DMS53 treated with DMSO at 0.1 percent for 48 hours (cell line): Measurements from ENCODE around the gene NSG2.
A peak's percentile ranks its signal among the peaks of the same experiment; 100 is the strongest.

Experiments used
- DNase-seq: peaks from one replicate; lab custom pipeline; 2025; ENCODE audit not compliant: unreplicated experiment; lab: John Stamatoyannopoulos, UW

NSG2 gene

DNA sequence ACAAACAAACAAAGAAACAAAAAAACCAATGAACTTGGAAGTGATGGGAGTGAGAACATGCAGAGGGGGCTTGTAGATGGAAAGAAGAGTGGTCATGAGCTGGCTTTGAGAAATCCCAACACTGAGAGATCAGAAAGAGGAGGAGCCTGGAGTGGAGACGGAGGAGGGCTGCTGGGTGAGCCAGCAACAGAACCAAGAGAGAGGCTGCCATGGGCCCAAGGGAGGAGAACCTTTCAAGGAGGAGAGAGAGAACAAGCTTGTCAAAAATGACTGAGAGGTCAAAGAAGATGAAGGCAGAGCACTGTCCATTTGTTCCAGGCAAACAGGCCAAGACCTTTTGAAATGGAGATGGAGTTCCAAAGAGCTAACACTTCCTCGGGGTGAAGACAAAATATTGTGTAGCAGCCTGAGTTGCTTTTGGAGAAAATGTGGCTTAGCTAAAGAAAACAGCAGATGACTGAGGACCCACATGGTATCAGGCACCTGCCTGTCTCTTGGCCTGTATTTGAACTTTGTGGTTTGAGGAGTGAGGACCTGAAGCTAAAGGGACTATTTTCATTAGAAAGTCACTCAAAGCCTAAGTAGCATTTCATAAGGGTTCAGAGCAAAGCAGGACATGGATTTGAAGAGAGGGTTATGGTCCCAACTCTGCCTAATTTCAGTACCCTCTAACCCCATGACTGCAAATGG lies 13.1 kb downstream of the NSG2 start:
- DNase-seq, result no peak

DNA sequence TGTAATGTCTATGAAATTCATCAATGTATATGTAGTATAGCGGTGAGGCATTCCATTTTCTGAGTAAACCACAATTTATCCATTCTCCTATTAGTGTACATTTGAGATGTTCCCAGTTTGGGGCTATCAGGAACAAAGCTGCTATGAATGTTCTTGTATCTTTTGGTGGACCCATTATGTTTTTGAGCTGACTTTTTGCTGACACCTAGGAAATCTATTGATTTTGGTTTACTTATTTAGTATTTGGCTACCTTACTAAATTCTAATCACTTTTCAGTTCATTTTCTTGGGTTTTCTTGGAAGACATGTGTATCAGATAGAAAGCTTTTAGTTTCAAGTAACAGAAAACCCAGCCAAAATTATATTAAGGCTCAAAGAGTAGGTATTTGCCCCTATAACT lies 13.7 kb downstream of the NSG2 start:
- DNase-seq, result no peak

DNA sequence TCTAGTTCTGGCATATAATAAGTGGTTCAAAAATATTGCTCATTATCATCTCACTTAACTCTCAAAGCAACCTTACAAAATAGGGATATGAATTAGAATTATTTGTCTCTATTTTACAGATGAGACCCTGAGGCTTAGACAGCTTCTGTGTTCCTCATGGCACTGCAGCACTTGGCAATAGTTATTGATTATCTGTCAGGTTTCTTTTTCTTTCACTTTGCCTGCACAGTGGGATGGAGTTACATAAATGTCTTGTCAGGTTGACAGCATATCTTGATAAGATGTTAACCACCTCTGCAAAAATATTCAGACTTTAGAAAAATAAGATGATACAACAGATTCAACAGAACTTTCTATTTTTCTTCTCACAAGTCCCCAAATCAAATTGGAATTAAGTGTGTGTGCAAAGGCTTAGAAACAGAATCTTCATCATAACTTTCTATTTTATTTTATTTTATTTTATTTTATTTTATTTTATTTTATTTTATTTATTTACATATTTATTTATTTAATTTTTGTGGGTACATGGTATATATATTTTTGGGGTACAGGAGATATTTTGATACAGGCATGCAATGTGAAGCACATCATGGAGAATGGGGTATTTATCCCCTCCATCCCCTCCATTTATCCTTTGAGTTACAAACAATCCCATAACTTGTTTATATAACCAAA lies 17.7 kb downstream of the NSG2 start:
- DNase-seq, result no peak

DNA sequence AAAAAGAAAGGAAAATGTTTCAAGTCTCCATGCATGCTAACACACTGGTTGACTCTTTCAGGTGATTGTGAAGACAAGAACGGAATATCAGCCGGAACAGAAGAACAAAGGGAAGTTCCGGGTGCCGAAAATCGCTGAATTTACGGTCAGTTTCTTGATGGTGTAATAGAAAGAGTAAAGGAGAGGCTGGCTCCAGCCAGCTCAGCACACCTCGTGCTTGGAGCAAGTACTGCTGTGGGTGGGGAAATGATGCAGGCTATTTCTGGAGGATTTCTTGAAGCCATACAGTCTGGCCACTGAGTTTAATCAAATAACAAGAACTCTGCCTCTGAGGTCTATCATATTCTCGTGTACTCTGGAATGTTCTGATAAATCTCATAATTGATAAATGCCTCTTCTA lies 18.7 kb downstream of the NSG2 start:
- DNase-seq, result no peak

DNA sequence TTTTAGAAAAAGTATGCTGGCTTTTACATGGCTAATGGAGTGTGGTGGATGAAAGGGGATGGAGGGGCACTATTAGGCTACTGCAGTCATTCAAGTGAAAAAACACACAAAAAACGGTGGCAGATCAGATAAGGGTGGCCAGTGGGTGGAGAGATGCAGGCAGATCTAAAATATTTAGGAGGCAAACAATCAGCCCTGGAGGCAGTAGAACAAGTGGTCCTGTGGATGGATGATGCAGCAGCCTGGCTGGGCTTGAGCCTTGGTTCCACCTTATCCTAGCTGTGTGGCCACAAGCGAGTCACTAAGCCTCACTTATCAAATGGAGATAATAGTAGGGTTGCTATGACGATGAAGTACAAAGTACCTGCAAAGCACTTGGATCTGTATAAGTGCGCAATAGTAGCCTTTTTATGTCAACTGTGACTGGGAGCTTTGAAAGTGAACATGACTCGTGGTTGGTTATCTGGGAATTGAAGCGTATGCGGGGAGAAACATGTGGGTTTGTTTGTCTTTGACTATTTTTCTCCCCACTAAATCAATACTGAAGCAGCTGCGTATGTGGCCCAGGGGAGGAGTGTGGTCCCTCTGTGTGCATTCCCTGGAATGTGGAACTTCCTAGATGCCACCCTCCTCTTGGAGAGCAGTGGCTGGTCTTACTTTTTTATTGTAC lies 20.2 kb downstream of the NSG2 start:
- peak; percentile 95 for DNase-seq

DNA sequence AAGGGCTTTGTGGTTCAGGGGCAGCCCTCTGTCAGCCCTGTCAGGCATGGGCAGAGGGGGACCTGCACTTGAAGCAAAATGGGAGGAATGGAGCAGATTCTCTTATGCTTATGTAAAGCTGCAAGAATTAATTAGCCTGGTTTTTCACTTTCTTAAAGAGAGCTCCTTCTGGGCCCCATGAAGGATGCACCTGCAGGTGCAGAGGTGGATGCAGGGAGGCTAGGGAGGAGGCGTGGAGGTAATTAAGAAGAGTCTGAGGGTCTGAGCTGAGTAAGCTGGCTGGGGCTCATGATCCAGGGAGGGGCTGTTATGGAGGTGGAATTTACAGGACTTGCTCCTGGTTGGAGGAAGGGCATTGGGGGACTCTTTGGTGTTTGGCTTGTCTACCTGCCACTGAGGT lies 22.0 kb downstream of the NSG2 start:
- DNase-seq, result no peak

DNA sequence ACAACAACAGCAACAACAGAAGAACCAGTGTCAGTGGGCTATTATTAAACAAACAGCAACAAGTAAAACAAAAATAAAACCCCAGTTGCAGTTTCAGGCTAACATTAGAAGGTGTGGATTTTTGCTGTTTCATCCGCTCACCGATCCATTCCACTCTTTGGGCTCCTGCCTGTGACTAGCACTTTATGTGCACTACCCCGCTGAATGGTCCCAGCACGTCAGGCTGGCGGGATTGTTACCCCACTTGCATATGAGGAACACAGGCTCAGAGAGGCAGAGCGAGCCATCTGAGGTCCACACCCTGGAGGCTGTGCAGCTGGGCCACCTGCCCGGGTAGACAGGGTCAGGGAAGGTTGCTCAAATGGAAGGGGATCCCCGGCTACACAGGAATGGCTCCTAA lies 26.0 kb downstream of the NSG2 start:
- DNase-seq, result no peak

DNA sequence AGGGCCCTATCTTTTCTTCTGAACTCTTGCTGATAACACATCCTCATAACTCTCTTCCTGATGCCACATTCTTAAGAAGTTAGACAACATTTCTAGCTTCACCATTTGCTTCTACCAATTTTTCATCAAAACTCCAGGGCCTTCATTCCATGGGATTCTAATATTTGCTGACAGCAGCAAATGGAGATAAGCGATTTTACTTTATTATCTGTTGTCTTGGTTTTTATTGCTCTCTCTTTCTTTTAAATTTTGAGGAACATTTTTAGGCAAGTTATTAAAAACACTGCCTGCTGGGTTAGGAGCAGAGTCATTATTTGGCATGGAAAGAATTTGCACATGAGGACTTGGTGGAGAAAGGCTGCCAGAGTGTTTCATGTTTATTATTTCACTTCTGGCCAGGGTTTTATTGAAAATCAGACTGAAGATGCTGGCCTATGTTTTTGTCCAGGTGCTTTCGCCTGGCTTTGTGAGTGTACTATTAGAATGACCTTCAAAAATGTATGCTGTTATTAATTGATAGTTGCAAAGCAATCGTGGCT lies 27.7 kb downstream of the NSG2 start:
- no peak for DNase-seq

DNA sequence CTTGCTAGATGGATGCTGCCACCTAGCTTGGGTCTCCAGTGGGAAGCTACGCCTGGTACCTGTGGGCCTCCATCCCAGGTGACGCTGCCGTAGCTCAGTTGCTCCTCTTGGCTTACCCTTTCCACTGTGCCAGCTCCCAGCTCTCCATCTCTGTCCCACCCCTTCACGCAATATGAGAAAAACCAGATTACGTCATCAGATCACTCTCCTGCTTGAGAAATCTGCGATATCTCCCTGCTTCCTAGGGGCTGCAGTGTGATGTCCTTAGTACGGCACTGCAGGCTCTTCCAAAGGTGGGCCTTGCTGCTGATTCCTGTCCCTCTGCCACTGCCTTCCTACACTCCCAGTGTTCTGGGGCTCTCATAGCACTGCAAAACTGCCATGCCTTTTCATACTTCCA lies 28.9 kb downstream of the NSG2 start:
- no peak for DNase-seq

DNA sequence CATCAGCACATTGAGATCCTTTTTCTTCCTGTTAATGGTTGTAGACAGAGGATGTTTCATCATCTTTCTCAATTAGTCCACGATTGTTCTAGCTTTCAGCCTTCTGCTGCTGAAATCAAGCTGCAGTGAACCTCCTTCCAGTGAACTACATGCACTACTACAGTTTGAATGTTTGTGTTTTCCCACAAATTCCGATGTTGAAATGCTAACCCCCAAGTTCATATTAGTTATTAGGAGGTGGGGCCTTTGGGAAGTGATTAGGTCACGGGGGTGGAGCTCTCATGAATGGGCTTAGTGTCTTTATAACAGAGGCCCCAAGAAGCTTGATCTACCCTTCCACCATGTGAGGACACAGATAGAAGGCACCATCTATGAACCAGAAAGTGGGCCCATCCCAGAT lies 32.9 kb downstream of the NSG2 start:
- peak; percentile 53 for DNase-seq

DNA sequence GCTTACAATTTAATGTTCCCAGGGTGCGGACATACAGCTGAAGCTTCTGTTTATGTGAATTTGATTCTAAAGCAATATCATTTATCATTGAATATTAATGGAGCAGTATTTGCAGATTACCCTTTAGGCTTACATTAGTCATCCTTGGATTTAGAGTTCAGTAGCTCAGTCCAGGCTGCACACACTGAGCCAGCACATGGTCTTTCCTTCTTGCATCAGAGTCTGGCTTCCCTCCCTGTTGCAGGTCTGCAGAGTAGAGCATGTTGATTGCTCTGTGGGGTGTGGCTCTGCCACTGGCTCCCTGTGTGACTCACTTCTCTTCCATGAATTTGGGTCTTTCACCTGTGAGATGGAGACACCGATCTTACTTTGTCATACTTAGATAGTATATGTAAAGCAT lies 36.8 kb downstream of the NSG2 start:
- DNase-seq, result peak; percentile 92

DNA sequence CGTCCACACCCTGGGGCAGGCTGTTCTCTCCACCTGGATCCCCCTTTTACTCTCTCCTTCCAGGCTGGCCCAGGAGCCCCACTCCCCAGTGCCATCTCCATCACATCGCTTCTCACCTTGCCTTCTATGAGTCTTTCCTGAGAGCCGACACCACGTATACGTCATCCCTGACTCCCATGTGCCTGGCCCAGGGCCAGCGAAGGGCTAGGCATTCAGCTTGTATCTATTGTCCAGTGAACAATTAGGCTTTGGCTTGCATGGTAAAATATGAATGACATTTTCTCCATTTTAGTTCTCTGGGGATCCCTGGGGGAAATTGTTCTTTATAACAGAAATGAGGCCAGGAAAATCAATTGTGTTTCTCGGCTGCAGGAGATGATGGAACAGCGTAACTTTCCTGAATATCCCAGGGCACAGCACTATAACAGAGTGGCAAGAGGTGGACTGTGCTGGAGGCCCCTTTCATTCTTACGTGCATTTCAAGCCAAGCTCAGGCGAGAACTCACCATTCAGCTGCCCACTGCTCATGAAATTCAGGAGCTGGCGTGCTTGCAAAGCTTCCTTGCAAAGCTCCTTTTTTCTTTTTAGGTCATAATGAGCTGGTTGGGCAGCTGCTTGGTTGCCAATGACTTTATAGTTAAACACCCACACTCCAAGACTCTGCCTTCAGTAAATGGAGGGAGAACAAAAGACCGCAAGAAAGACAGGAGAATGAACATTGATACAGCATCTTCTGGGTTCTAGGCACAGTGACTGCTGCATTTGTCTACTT lies 37.7 kb downstream of the NSG2 start:
- no peak for DNase-seq

DNA sequence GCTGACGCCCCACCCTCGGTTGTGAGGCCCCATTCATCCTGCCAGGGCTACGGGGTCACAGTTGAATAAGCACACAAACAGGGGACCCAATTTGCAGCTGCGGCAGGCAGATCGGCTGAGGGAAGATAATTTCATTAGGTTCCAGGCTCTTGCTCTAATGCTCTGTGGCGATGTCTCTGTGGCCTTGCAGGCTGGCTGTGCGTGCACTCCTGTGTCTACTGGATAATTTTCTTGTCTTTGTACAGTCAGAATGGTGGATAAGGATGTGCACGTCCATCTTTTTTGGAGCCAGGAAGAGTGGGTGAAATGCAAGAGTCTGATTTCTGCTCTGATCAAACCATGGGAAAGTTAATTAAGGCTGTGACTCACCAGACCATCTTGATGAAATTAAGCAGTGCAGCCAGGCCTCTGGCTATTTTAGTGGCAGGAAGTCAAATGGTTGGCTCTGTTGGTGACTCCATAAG lies 39.2 kb downstream of the NSG2 start:
- no peak for DNase-seq

DNA sequence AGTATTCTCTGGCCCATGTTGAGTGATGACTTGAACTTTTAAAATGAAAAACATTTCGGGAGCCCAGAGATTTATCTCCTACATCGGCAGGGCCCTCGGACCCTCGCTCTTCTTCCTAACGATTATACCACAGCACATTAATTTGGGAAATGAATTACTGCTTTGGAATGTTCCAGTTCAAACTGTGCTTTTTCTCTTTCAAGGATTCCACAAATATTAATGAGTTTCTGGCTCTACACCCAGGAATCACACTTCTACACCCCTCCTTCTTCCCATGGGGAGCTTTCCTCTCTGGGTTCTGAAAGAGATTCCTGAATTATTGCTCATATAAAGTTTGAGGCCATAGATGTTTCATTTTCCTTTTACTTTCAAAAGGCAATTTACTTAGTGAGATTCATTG lies 41.2 kb downstream of the NSG2 start:
- no peak for DNase-seq

DNA sequence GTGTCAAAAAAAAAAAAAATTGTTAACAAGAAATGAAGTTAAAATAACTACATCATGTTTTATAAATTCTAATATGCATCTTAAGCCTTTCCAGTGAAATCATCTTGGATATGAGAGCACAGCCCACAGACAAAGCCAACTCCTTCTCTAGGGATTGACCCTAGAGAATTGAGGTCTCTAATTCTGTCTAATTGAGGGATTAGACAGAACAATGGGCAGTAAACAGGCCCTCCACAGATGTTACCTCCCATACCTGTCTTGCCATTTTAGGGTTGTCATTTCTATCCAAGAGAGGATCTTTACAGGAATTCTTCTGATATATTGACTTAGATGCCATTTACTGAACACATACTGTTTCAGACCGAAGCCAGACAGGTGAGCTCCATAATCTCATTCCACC lies 42.3 kb downstream of the NSG2 start:
- no peak for DNase-seq

DNA sequence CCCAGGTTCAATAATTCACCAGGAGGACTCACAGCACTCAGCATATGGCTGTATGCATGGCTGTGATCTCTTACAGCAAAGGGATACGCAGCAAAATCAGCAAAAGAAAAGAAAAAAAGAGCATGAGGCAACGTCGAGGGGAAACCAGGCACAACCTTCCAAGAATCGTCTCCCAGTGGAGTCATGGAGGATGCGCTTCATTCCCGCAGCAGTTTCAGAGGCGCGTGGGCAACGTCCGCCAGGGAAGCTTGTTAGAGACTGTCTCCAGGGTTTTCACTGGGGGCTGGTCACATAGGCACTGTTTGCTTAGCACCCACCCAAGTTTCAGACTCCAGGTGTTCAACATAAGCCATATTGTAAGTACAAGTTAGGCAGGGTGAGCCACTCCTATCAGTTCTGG lies 44.6 kb downstream of the NSG2 start:
- DNase-seq, result no peak

DNA sequence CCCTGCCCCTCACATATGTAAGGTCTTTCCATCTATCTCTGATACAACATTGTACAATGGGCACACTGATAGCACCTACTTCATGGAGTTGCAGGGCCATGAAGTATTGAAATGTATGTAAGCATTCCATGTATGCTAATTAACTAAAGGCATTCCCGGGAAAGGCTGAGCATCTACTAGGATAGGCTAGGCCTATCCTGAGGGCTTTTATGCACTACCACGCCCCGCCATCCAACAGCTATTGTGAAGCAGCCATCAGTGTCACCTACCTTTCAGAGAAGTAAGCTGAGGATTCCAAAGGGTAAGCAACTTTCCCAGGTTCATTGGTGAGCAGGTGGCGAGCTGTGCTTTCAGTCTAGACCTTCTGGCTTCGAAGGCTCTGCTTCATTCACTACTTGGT lies 47.6 kb downstream of the NSG2 start:
- DNase-seq, result no peak

DNA sequence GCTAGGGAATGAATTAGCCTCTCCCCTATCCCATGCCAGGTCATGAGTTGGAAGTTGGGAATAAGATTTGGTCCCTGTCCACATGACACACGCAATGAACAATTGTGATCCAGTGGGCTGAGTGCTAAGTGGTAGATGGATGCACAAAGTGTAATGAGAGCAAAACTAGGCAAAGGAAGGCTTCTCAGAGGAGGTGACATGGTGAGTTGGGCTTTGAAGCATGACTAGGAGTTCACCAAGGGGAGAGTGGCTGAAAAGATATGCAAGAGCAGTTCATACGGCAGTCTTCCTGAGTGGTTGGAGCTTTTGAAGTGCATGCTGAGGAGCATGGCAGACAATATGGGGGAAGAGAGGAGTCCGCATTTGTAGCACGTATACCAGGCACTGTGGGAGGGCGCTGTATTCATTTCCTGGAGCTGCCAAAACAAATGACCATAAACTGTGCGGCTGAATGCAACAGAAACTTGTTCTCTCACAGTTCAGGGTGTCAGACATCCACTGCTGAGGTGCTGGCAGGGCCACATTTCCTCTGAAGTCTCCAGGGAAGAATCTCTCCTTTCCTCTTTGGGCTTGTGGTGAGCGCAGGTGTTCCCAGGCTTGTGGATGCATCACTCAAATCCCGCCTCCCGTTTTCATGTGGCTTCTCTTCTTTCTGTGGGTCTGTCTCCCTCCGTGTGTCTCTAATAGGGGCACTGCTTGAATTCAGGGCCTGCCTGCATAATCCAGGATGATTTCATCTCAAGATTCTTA lies 49.5 kb downstream of the NSG2 start:
- no peak for DNase-seq

DNA sequence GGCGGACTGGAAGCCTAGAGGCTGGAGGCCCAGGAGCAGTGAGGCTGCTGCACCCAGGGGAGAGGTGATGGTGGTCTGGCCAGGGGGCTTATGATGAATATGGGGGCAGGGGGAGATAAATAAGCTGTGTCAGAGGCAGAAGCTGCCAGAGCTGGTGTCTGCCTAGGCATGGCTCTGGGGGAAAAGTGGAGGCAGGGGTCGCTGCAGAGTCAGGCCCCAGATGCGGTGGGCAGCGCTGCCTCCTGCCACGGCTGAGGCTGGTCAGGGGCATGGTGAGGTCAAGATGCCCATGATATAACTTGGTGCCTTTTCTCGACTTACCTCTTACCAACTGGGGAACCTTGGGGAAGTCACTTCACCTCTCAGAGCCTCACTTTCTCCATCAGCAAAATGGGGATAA lies 51.1 kb downstream of the NSG2 start:
- no peak for DNase-seq

DNA sequence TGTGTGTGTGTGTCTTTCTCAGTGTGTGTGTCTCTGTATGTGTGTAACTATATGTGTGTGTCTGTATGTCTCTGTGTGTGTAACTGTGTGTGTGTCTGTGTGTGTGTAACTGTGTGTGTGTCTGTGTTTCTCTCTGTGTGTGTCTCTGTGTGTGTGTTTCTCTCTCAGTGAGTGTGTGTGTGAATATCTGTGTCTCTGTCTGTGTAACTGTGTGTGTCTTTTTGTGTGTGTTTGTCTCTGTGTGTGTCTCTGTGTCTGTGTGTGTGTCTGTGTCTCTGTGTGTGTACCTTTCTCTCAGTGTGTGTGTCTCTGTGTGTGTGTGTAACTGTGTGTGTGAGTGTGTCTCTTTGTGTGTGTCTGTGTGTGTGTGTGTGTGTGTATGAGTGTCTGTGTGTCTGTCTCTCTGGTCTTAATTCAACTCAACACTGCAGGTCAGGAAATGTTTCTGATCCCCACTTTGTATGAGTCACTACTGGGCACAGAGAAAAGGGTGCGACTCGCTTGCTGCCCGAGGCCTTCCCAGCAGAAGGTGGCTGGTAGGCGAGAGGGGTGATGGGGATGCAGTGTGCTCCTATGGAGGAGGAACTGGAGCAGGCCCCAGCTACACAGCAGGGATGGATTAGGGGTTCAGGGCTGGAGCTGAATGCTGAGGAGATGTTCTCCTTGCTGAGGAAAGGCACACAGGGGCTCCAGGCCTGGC lies 52.1 kb downstream of the NSG2 start:
- no peak for DNase-seq
